ENCODE results near the gene NLGN3.

- TF ChIP-seq CTCF (IDR thresholded peaks at IDR 0.05; ENCODE audit: control extremely low read depth in 1 of 3, insufficient read depth in 1 of 3, low read depth in 1 of 3, low read length in 3 of 3), result no peak
- TF ChIP-seq SP1 (IDR thresholded peaks at IDR 0.05; ENCODE audit: low read depth, low read length), result no peak
- no peak for TF ChIP-seq SP2 (IDR thresholded peaks at IDR 0.05; ENCODE audit: low read length)
- no peak for TF ChIP-seq CHD2 (IDR thresholded peaks at IDR 0.05; ENCODE audit: low read length)
- no peak for TF ChIP-seq TAF1 (IDR thresholded peaks at IDR 0.05; ENCODE audit: low read depth, low read length)
- TF ChIP-seq BRCA1 (IDR thresholded peaks at IDR 0.05; ENCODE audit: low read depth, low read length), result no peak
- TF ChIP-seq RAD21 (IDR thresholded peaks at IDR 0.05 in 1 of 2, conservative IDR thresholded peaks at IDR 0.05 in 1 of 2; ENCODE audit: low read depth in 2 of 2, low read length in 2 of 2), result no peak
- no peak for TF ChIP-seq NANOG (IDR thresholded peaks at IDR 0.05; ENCODE audit: insufficient read depth, low read depth, low read length, poor library complexity, severe bottlenecking)
- TF ChIP-seq CEBPB (IDR thresholded peaks at IDR 0.05; ENCODE audit: low read depth, low read length), result no peak
- TF ChIP-seq ZNF274 (IDR thresholded peaks at IDR 0.05; ENCODE audit: borderline replicate concordance, extremely low read depth, low read length), result no peak
- no peak for TF ChIP-seq TAF7 (optimal IDR thresholded peaks at IDR 0.05; ENCODE audit: borderline replicate concordance, low read depth, low read length)
- no peak for TF ChIP-seq RFX5 (IDR thresholded peaks at IDR 0.05; ENCODE audit: borderline replicate concordance, low read depth, low read length)
- TF ChIP-seq EP300 (IDR thresholded peaks at IDR 0.05; ENCODE audit: borderline replicate concordance in 1 of 2, low read depth in 2 of 2, low read length in 2 of 2), result no peak
These were observed 23.5 kb downstream of the NLGN3 start for GRCh38 chrX:71168134-71168533.
